GM18870 (cell line): ENCODE data around the gene OR52R1.
"Not testable (repeated sequence)": the region's sequence is repeated elsewhere in the genome, so short reads cannot be mapped to it uniquely, and the experiment has no call there.

Experiments used
- ATAC-seq: cut with Tn5 transposase; IDR thresholded peaks from one replicate; pipeline ENCODE4 v1.9.1; 2021; ENCODE audit warnings: moderate library complexity; ENCODE audit not compliant: unreplicated experiment

OR52R1 gene

GRCh38 chr11:4804280-4804679 lies at the start of gene OR52R1:
TSS of gene OR52R1 (minus strand) at chr11:4804380. CDS start at chr11:4804380, 0 bp downstream.
- ATAC-seq = no peak

GRCh38 chr11:4851033-4851432 lies 46.9 kb upstream of the OR52R1 start:
- no peak for ATAC-seq

GRCh38 chr11:4848908-4849532 lies 44.8 kb upstream of the OR52R1 start, which contains the start of gene OR51S1:
TSS of gene OR51S1 (minus strand) at chr11:4849208. CDS start at chr11:4849208, 0 bp downstream.
- ATAC-seq = no peak

- no peak for ATAC-seq
Observed at GRCh38 chr11:4839851-4840549, 35.8 kb upstream of the OR52R1 start.

- ATAC-seq = no peak
Observed at GRCh38 chr11:4830909-4831308, 26.7 kb upstream of the OR52R1 start.

GRCh38 chr11:4830346-4830745 lies 26.2 kb upstream of the OR52R1 start:
- no peak for ATAC-seq

- ATAC-seq = no peak
Observed at GRCh38 chr11:4826425-4826824, 22.2 kb upstream of the OR52R1 start.

GRCh38 chr11:4825132-4825531 lies 21.0 kb upstream of the OR52R1 start:
- no peak for ATAC-seq

GRCh38 chr11:4821021-4821420 lies 16.8 kb upstream of the OR52R1 start, which contains the start of gene OR51F2:
TSS of gene OR51F2 (plus strand) at chr11:4821321. CDS start at chr11:4821422, 101 bp downstream.
- ATAC-seq = no peak

GRCh38 chr11:4809246-4809645 lies 5.1 kb upstream of the OR52R1 start:
- no peak for ATAC-seq

- no peak for ATAC-seq
Observed at GRCh38 chr11:4808476-4808875, 4.3 kb upstream of the OR52R1 start.

GRCh38 chr11:4801316-4801715 lies 2.9 kb downstream of the OR52R1 start:
- not testable (repeated sequence) for ATAC-seq

GRCh38 chr11:4798427-4799183 lies 5.6 kb downstream of the OR52R1 start:
- no peak for ATAC-seq

GRCh38 chr11:4797206-4797605 lies 7.0 kb downstream of the OR52R1 start:
- no peak for ATAC-seq

GRCh38 chr11:4782454-4782853 lies 21.7 kb downstream of the OR52R1 start:
- ATAC-seq = no peak

- ATAC-seq = no peak
Observed at GRCh38 chr11:4769838-4770237, 34.3 kb downstream of the OR52R1 start, which contains the start of gene OR51F1. TSS of gene OR51F1 (minus strand) at chr11:4769938. CDS start at chr11:4769938, 0 bp downstream.

GRCh38 chr11:4768094-4768493 lies 36.1 kb downstream of the OR52R1 start:
- ATAC-seq = no peak

GRCh38 chr11:4766420-4767043 lies 37.6 kb downstream of the OR52R1 start:
- no peak for ATAC-seq

- peak; percentile 76 for ATAC-seq
Observed at GRCh38 chr11:4763096-4763495, 41.1 kb downstream of the OR52R1 start.
